Breast epithelium (tissue), 4 donors: ENCODE measurements around the gene PPARG. TPM values are rescaled to one million over a fixed set of nuclear protein-coding genes. Genes with fewer than 3 reads are reported as not detected.

Experiments
- DNase-seq, 2 donors: peaks; one replicate each; pipeline ENCODE4 v3.0.0-alpha.2; 2019; ENCODE audit warnings: low spot score in 2 of 2
- H3K27ac ChIP-seq, 2 donors: fragments of 200-600 bp; sonication (generic) in 1 of 2; one replicate each; pipeline ENCODE4 v1.5.1; 2016 to 2019; ENCODE audit warnings: mild to moderate bottlenecking in 1 of 2
- H3K27me3 ChIP-seq, 2 donors: fragments of 200-600 bp; sonication (generic) in 1 of 2; one replicate each; pipeline versions ENCODE4 v1.5.1 to v1.6.0; 2017 to 2019; ENCODE audit warnings: control low read depth in 1 of 2, mild to moderate bottlenecking in 1 of 2
- H3K36me3 ChIP-seq: fragments of 200-600 bp; one replicate; pipeline ENCODE4 v1.5.1; 2019
- H3K4me1 ChIP-seq, 2 donors: fragments of 200-600 bp; sonication (generic); one replicate each; pipeline ENCODE4 v1.5.1; 2016 to 2019; ENCODE audit warnings: control low read depth in 1 of 2
- H3K4me3 ChIP-seq, 3 donors: fragments of 200-600 bp; sonication (generic); 1 replicate in 2 of 3; 2 replicates in 1 of 3; pipeline ENCODE4 v1.5.1; 2016 to 2019; ENCODE audit warnings: mild to moderate bottlenecking in 3 of 3, moderate library complexity in 2 of 3
- H3K9me3 ChIP-seq, 2 donors: fragments of 200-600 bp; sonication (generic) in 1 of 2; one replicate each; pipeline ENCODE4 v1.5.1; 2016 to 2019; ENCODE audit warnings: control low read depth in 1 of 2
- CTCF ChIP-seq, 3 donors: fragments of 450-650 bp; IDR thresholded peaks; one replicate each; pipeline ENCODE4 v1.5.1; 2016 to 2017; ENCODE audit warnings: antibody characterized with exemption in 3 of 3, mild to moderate bottlenecking in 3 of 3, moderate library complexity in 3 of 3
- POLR2A ChIP-seq: fragments of 450-650 bp; IDR thresholded peaks from one replicate; pipeline ENCODE4 v1.6.1; 2016; ENCODE audit warnings: antibody characterized with exemption, mild to moderate bottlenecking, moderate library complexity
- POLR2AphosphoS5 ChIP-seq, 3 donors: sonication (generic); formaldehyde crosslinking; IDR thresholded peaks; one replicate each; pipeline ENCODE4 v1.6.1; 2017; ENCODE audit warnings: antibody characterized with exemption in 3 of 3
- intact Hi-C: fragments of 100-400 bp; cut with DNase I; formaldehyde crosslinking; loops from one replicate; pipeline ENCODE4 v1.15.1; 2023; ENCODE audit warnings: low total_unique reads
- total RNA-seq, 3 donors: library from RNA; depleted of rRNA; stranded (reverse); fragments of >200 nt; gene quantifications; one replicate each; pipeline ENCODE4 v1.1.0, GENCODE V29; 2016

Gene PPARG
- total RNA-seq, 3 donors from 2014 or later = 44.2 to 359 (median 96.0) TPM

GRCh38 chr3:12343047-12343501 lies 54.2 kb downstream of the PPARG start:
- TF ChIP-seq POLR2AphosphoS5 (IDR thresholded peaks at IDR 0.05) = no peak
- H3K4me1 ChIP-seq = no peaks in the 10 kb centered on the region
- intact Hi-C loops = no loop called here
- no peak overlapping the region for H3K4me3 ChIP-seq
- H3K36me3 ChIP-seq = no peaks in the 10 kb centered on the region
- H3K27ac ChIP-seq = no peak overlapping the region
- H3K9me3 ChIP-seq = no peaks in the 10 kb centered on the region
- H3K27me3 ChIP-seq = no peaks in the 10 kb centered on the region
- DNase-seq = no peak

- intact Hi-C loops = no loop called here
Observed at GRCh38 chr3:12345141-12345561, 56.3 kb downstream of the PPARG start.

GRCh38 chr3:12345584-12346494 lies 57.0 kb downstream of the PPARG start:
- Histone ChIP-seq H3K27me3 (no peaks in the 10 kb centered on the region), H3K36me3 (no peaks in the 10 kb centered on the region), H3K27ac (no peak overlapping the region), H3K9me3 (no peaks in the 10 kb centered on the region), H3K4me3 (no peak overlapping the region), H3K4me1 (peaks cover 0 to 3% of the 10 kb centered on the region in 2 donors)
- TF ChIP-seq POLR2AphosphoS5 (IDR thresholded peaks at IDR 0.05) (no peak), CTCF (IDR thresholded peaks at IDR 0.05) (no peak), POLR2A (no peak)
- intact Hi-C loops = no loop called here
- no peak for DNase-seq

More at GRCh38 chr3:12345141-12345561, 56.3 kb downstream of the PPARG start:
- Histone ChIP-seq H3K4me1 (no peaks in the 10 kb centered on the region), H3K27me3 (no peaks in the 10 kb centered on the region), H3K9me3 (no peaks in the 10 kb centered on the region), H3K27ac (no peak overlapping the region), H3K4me3 (no peak overlapping the region), H3K36me3 (no peaks in the 10 kb centered on the region)
- TF ChIP-seq POLR2A (no peak), CTCF (IDR thresholded peaks at IDR 0.05) (no peak), POLR2AphosphoS5 (IDR thresholded peaks at IDR 0.05) (no peak)
- no peak for DNase-seq

GRCh38 chr3:12347301-12347700 lies 58.4 kb downstream of the PPARG start:
- TF ChIP-seq CTCF (IDR thresholded peaks at IDR 0.05) (no peak), POLR2AphosphoS5 (IDR thresholded peaks at IDR 0.05) (no peak), POLR2A (no peak)
- Histone ChIP-seq H3K4me1 (peaks cover 0 to 12% of the 10 kb centered on the region in 2 donors), H3K36me3 (no peaks in the 10 kb centered on the region), H3K9me3 (no peaks in the 10 kb centered on the region), H3K4me3 (no peak overlapping the region), H3K27ac (no peak overlapping the region), H3K27me3 (no peaks in the 10 kb centered on the region)
- intact Hi-C loops = no loop called here
- DNase-seq = no peak

GRCh38 chr3:12349895-12350811 lies 61.3 kb downstream of the PPARG start:
- no peak for DNase-seq
- intact Hi-C loops = no loop called here
- no peaks in the 10 kb centered on the region for H3K9me3 ChIP-seq
- H3K27me3 ChIP-seq = no peaks in the 10 kb centered on the region
- peak overlapping the region; percentile 8 to 30 for H3K27ac ChIP-seq
- H3K4me3 ChIP-seq = no peak overlapping the region
- TF ChIP-seq POLR2AphosphoS5 (IDR thresholded peaks at IDR 0.05) (peak; percentile 45 to 78 (median 57)), POLR2A (no peak)
- H3K36me3 ChIP-seq = no peaks in the 10 kb centered on the region
- H3K4me1 ChIP-seq = peaks cover 0 to 12% of the 10 kb centered on the region in 2 donors
